Activated CD4-positive, alpha-beta memory T cell treated with anti-CD3 and anti-CD28 coated beads, Interleukin-2, amount 10 ng/mL, durations not matched to agents 7 days and 5 days (primary cell): ENCODE results near the gene PVALEF. TPM values are rescaled to one million over a fixed set of nuclear protein-coding genes. Genes with fewer than 3 reads are reported as not detected.

Experiments used
- CTCF ChIA-PET: fragments of 350-600 bp; sonication (Branson Sonifier 250); formaldehyde crosslinking; loops from one replicate; lab custom pipeline; 2021; ENCODE audit warnings: antibody characterized with exemption, inconsistent platforms; lab: Charles Lee
- POLR2A ChIA-PET: fragments of 350-600 bp; sonication (Branson Sonifier 250); formaldehyde crosslinking; loops from one replicate; lab custom pipeline; 2021; ENCODE audit warnings: antibody characterized with exemption; lab: Charles Lee
- DNase-seq: peaks from one replicate; pipeline ENCODE4 v3.0.0-alpha.2; 2020
- H3K27ac Mint-ChIP-seq: one replicate; pipeline ENCODE4 v1.8.0; 2021; ENCODE audit warnings: mild to moderate bottlenecking, mixed read lengths
- H3K27me3 Mint-ChIP-seq: one replicate; pipeline ENCODE4 v1.8.0; 2021; ENCODE audit warnings: mixed read lengths
- H3K36me3 Mint-ChIP-seq: one replicate; pipeline ENCODE4 v1.8.0; 2021; ENCODE audit warnings: low read depth, mixed read lengths
- H3K4me1 Mint-ChIP-seq: one replicate; pipeline ENCODE4 v1.8.0; 2021; ENCODE audit warnings: mixed read lengths
- H3K4me3 Mint-ChIP-seq: one replicate; pipeline ENCODE4 v1.8.0; 2021; ENCODE audit warnings: mild to moderate bottlenecking, mixed read lengths
- H3K9me3 Mint-ChIP-seq: one replicate; pipeline ENCODE4 v1.8.0; 2021; ENCODE audit warnings: mixed read lengths
- total RNA-seq, 2 experiments: library from RNA; stranded (reverse); gene quantifications; one replicate each; pipeline ENCODE4 v1.2.3, GENCODE V29; 2021

Gene PVALEF
- total RNA-seq, 2 experiments from 2014 or later = not detected

DNA sequence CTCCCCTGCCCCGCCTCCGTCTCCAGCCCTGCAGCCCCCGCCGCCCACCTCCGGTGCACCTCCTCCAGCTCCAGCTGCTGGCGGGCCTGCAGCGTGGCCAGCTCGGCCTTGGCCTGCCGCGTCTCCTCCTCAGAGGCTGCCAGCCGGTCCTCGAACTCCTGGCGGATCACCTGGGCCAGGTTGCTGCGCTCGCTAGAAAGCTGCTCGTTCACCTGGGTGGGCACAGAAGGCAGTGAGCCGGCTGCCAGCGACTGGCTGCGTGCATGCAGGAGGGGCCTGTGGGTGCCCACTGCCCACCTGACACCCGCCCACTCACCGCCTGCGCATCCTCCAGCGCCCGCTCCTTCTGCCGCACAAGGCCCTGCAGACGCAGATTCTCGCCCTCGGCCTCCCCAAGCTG is 25.3 kb downstream of the PVALEF start:
- no peaks in the 10 kb centered on the region for H3K9me3 Mint-ChIP-seq
- H3K27me3 Mint-ChIP-seq = no peaks in the 10 kb centered on the region
- no peaks in the 10 kb centered on the region for H3K4me1 Mint-ChIP-seq
- H3K36me3 Mint-ChIP-seq = no peaks in the 10 kb centered on the region
- ChIA-PET POLR2A (no interaction called here), CTCF (no interaction called here)
- no peak for DNase-seq
- no peak overlapping the region for H3K4me3 Mint-ChIP-seq
- no peak overlapping the region for H3K27ac Mint-ChIP-seq

- H3K9me3 Mint-ChIP-seq = no peaks in the 10 kb centered on the region
- DNase-seq = no peak
- ChIA-PET CTCF (no interaction called here), POLR2A (no interaction called here)
- no peaks in the 10 kb centered on the region for H3K36me3 Mint-ChIP-seq
- H3K27me3 Mint-ChIP-seq = no peaks in the 10 kb centered on the region
- H3K27ac Mint-ChIP-seq = no peak overlapping the region
- no peaks in the 10 kb centered on the region for H3K4me1 Mint-ChIP-seq
- no peak overlapping the region for H3K4me3 Mint-ChIP-seq
Measured at GRCh38 chr17:81191116-81191515, 25.8 kb downstream of the PVALEF start.

DNA sequence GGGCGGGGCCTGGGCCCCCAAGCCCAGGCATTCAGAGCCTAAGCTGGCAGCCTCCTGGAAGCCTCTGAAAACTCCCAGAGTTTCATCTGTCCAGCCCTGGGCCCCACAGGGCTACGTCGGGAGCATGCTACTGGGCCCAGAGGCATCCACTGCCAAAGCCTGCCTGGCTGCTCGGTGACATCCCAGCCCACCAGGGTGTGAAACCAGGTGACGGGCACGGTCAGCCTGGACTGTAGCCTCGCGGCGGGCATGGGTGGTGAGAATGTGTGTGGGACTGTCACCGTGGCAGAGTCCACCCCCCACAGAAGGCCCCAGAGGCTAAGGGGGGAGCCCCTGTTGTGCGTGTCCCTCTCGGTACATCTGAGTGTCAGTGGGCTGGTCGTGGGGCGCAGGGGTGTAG is 26.3 kb downstream of the PVALEF start:
- no peak overlapping the region for H3K27ac Mint-ChIP-seq

DNA sequence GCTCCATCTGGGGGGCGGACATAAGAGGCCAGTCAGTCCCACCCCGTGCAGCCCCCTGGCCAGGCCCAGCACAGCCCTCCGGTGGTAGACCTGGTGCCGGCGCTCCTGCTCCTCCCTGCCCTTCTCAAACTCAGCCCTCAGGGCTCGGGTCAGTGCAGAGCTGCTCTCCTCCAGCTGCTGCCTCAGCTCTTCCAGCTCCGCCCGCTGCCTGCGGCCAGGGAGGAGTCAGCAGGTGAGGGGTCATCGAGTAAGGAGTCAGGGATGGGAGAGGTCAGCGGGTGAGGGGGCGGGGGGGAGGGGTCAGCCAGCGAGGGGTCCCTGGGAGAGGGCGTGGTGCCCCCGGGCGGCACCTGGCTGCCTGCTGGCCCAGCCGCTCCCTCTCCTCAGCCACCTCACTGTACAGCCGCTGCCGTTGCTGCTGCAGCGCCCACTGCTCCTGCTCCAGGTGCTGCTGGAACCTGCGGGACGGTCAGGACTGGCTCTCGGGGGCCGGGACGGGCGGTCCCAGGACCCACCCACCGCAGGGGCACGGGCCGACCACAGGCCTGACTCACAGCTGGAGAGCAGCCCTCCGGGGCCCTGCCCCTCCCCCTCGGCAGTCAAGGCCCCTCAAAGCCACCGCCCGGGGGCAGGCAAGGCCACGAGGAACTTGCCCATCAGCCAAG is 27.2 kb downstream of the PVALEF start:
- POLR2A ChIA-PET = no interaction called here

More for the DNA sequence above, 26.3 kb downstream of the PVALEF start:
- ChIA-PET CTCF (no interaction called here), POLR2A (no interaction called here)
- Mint-ChIP-seq H3K4me1 (no peaks in the 10 kb centered on the region), H3K4me3 (no peak overlapping the region), H3K27me3 (no peaks in the 10 kb centered on the region), H3K36me3 (no peaks in the 10 kb centered on the region), H3K9me3 (no peaks in the 10 kb centered on the region)
- DNase-seq = no peak

GRCh38 chr17:81193051-81193410 is 27.7 kb downstream of the PVALEF start:
- Mint-ChIP-seq H3K36me3 (no peaks in the 10 kb centered on the region), H3K9me3 (no peaks in the 10 kb centered on the region), H3K27ac (no peak overlapping the region), H3K4me1 (no peaks in the 10 kb centered on the region), H3K4me3 (no peak overlapping the region), H3K27me3 (no peaks in the 10 kb centered on the region)
- ChIA-PET POLR2A (no interaction called here), CTCF (no interaction called here)
- DNase-seq = no peak

More for the DNA sequence above, 27.2 kb downstream of the PVALEF start:
- no peak for DNase-seq
- Mint-ChIP-seq H3K4me3 (no peak overlapping the region), H3K9me3 (no peaks in the 10 kb centered on the region), H3K4me1 (no peaks in the 10 kb centered on the region), H3K27ac (no peak overlapping the region), H3K27me3 (no peaks in the 10 kb centered on the region), H3K36me3 (no peaks in the 10 kb centered on the region)
- CTCF ChIA-PET = no interaction called here

DNA sequence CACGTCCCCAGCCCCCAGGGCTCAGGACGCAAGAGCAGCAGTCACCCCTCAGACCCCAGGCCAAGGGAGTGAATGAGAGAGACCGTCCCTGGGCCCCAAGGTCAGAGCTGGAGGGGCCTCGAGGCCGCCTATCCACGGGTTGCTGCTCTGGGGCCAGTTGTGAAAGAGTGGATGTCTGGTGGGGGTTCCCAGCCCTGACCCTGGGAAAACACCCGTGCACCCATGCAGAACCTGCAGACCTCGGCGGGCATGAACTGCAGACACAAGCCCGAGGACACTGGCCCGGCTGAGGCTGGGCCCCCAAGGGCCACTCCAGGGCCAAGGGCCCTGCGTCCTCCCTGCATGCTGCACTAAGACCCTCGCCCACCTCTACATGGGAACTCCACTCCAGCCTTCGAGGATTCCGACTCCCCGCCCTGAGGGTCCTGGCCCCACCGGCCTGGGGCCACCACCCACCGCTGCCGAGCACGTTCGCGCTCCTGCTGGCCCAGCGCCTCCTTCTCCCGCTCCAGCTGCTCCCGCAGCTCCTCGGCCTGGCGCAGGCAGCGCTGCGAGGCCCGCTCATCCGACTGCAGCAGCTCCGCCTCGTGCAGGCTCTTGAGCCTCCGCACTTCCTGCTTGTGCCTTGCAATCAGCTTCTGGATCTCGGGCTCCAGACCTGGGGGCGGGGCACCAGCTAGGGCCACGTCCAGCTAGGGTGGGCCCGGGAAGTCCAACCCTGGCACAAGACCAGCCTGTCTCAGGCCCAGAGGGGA is 28.3 kb downstream of the PVALEF start:
- no peaks in the 10 kb centered on the region for H3K36me3 Mint-ChIP-seq
- DNase-seq = no peak
- H3K27me3 Mint-ChIP-seq = no peaks in the 10 kb centered on the region
- ChIA-PET CTCF (no interaction called here), POLR2A (interaction anchor here (0.6 kb wide), 1 partner anchor 77 kb away, joined by 3 read pairs; no protein-coding TSS in a partner anchor)
- no peak overlapping the region for H3K27ac Mint-ChIP-seq
- no peaks in the 10 kb centered on the region for H3K9me3 Mint-ChIP-seq
- H3K4me1 Mint-ChIP-seq = no peaks in the 10 kb centered on the region
- no peak overlapping the region for H3K4me3 Mint-ChIP-seq

DNA sequence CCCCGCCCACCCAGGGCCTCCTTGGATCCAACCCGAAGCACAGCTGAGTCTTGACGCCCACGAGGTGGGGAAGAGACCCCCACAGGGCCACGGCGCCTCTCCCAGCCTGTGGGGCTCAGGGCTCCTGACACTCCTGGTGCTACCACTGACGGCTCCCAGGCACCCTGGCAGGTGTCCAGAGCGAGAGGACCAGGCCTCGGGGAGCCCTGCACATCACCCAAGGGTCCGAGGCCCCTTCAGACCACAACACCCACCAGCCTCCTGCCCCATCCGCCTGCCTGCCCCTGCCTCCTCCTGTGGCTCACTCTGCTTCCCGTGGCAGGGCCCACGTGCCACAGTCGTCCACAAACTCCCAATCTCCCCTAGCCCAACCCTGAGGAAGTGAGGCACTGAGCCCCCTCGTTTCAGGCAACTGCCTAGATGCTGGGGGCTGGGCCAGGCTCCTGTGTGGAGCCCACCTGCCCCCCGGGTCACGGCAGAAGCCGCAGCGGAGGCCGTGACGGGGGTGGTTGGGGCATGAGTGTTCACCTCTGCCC is 29.0 kb downstream of the PVALEF start:
- no peaks in the 10 kb centered on the region for H3K27me3 Mint-ChIP-seq
- no peaks in the 10 kb centered on the region for H3K4me1 Mint-ChIP-seq
- ChIA-PET POLR2A (no interaction called here), CTCF (no interaction called here)
- no peak overlapping the region for H3K4me3 Mint-ChIP-seq
- H3K27ac Mint-ChIP-seq = no peak overlapping the region
- DNase-seq = no peak
- no peaks in the 10 kb centered on the region for H3K9me3 Mint-ChIP-seq
- no peaks in the 10 kb centered on the region for H3K36me3 Mint-ChIP-seq

GRCh38 chr17:81194941-81195901 is 29.9 kb downstream of the PVALEF start:
- Mint-ChIP-seq H3K4me3 (no peak overlapping the region), H3K4me1 (no peaks in the 10 kb centered on the region), H3K36me3 (no peaks in the 10 kb centered on the region), H3K27ac (no peak overlapping the region), H3K9me3 (no peaks in the 10 kb centered on the region), H3K27me3 (no peaks in the 10 kb centered on the region)
- no peak for DNase-seq
- POLR2A ChIA-PET = no interaction called here
- CTCF ChIA-PET = no interaction called here

DNA sequence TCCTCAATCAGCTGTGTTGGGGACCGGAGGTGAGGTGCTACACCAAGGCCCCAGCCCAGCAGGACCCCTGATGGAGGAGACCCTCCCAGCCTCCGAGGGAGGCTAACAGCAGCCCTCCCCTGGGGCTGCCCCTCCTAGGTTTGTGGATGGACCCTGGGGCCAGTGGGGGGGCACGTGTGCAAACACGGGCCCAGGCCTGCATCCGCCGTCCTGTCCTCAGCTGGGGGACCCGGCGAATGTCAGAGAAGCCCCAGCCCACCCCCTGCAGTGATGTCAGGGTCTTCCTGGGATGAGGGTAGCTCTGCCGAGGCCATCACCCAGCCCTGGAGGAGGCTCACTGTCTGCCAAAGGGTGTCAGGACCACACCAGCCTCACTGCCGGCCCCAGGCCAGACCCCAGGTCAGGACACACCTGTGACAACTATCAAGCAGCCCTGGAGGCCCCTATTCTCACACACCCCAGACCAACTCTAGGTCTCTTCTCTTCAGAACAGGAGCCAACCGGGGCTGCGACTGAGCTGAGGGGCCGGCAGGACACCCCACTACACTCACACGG is 30.7 kb downstream of the PVALEF start:
- no peak for DNase-seq
- POLR2A ChIA-PET = no interaction called here
- no peaks in the 10 kb centered on the region for H3K36me3 Mint-ChIP-seq
- CTCF ChIA-PET = no interaction called here
- no peaks in the 10 kb centered on the region for H3K9me3 Mint-ChIP-seq
- H3K4me1 Mint-ChIP-seq = no peaks in the 10 kb centered on the region
- no peak overlapping the region for H3K4me3 Mint-ChIP-seq
- H3K27ac Mint-ChIP-seq = no peak overlapping the region
- H3K27me3 Mint-ChIP-seq = no peaks in the 10 kb centered on the region

- H3K27me3 Mint-ChIP-seq = no peaks in the 10 kb centered on the region
- H3K36me3 Mint-ChIP-seq = no peaks in the 10 kb centered on the region
- CTCF ChIA-PET = no interaction called here
- no peaks in the 10 kb centered on the region for H3K9me3 Mint-ChIP-seq
- no peak for DNase-seq
- no peak overlapping the region for H3K27ac Mint-ChIP-seq
- H3K4me1 Mint-ChIP-seq = no peaks in the 10 kb centered on the region
- no peak overlapping the region for H3K4me3 Mint-ChIP-seq
- POLR2A ChIA-PET = no interaction called here
Measured at GRCh38 chr17:81196505-81197408, 31.4 kb downstream of the PVALEF start.

- ChIA-PET POLR2A (no interaction called here), CTCF (no interaction called here)
- DNase-seq = no peak
Measured at GRCh38 chr17:81197409-81197795, 32.1 kb downstream of the PVALEF start.

GRCh38 chr17:81197831-81198490 is 32.7 kb downstream of the PVALEF start:
- no peak overlapping the region for H3K27ac Mint-ChIP-seq
- POLR2A ChIA-PET = no interaction called here
- no peak overlapping the region for H3K4me3 Mint-ChIP-seq
- CTCF ChIA-PET = no interaction called here
- H3K9me3 Mint-ChIP-seq = no peaks in the 10 kb centered on the region
- no peaks in the 10 kb centered on the region for H3K4me1 Mint-ChIP-seq
- H3K36me3 Mint-ChIP-seq = no peaks in the 10 kb centered on the region
- no peak for DNase-seq
- no peaks in the 10 kb centered on the region for H3K27me3 Mint-ChIP-seq

More at GRCh38 chr17:81197409-81197795, 32.1 kb downstream of the PVALEF start:
- H3K27ac Mint-ChIP-seq = no peak overlapping the region
- no peaks in the 10 kb centered on the region for H3K9me3 Mint-ChIP-seq
- no peaks in the 10 kb centered on the region for H3K4me1 Mint-ChIP-seq
- H3K36me3 Mint-ChIP-seq = no peaks in the 10 kb centered on the region
- no peaks in the 10 kb centered on the region for H3K27me3 Mint-ChIP-seq
- no peak overlapping the region for H3K4me3 Mint-ChIP-seq
